SU-DHL-6 (cell line): ENCODE data around the gene CLIC6.

Experiments used
- CTCF ChIP-seq: fragments of 200-600 bp; sonication (generic); IDR thresholded peaks from one replicate; pipeline ENCODE4 v1.5.1; 2017; ENCODE audit warnings: antibody characterized with exemption, mild to moderate bottlenecking, low read length, moderate library complexity; ENCODE audit not compliant: insufficient read depth, poor library complexity, severe bottlenecking
- EZH2phosphoT487 ChIP-seq: fragments of 200-600 bp; sonication (generic), shearing (Covaris generic); conservative IDR thresholded peaks from 2 replicates; pipeline ENCODE4 v1.6.1; 2018; ENCODE audit warnings: mild to moderate bottlenecking, antibody characterized with exemption, low read length, moderate library complexity, mixed read lengths

GRCh38 chr21:34684174-34684876, 15.5 kb downstream of the CLIC6 start:
- TF ChIP-seq CTCF (no peak), EZH2phosphoT487 (no peak)
